ENCODE results near the gene ZNF512B.

DNA sequence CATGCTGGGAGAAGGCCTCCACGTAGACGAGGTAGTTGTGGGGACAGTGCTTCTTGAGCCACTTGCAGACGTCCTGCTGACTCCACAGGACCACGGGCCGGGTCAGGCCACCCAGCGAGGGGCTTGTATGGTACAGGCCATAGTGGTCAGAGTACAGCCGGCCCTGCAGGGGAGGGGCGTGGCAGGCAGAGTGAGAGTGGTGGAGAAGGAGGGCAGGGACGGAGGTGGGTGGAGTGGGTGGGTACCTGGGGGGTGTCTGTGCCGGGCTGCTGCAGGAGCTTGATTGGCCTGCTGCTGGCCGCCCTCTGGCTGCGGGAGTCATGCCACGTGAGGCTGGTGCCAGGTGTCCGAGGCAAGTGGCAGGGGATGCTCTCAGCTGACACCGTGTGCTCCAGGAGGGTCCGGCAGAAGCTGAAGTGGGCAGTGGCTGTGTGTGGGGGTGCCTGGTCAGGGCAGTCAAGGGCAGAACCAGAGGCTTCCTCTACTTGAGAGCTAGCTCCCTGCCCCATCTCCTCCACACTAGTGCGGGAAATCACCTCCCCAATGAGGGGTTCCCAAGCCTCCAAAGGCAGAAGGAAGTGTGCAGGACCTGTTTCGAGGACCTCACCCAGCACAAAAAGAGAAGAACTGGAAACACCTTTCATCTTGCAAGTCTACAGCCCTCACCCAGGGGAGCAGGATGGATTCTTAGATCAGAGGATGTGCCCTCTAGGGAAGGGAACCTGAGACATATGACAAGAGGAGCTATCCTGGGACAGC lies 7.4 kb upstream of the ZNF512B start:
- TF ChIP-seq CTCF (IDR thresholded peaks at IDR 0.05), result no peak
- TF ChIP-seq POLR2A (IDR thresholded peaks at IDR 0.05), result no peak

All from Peyer's patch (tissue), 4 donors.